ENCODE results near the gene BAZ1A. TPM values are rescaled to one million over a fixed set of nuclear protein-coding genes. Genes with fewer than 3 reads are reported as not detected.

Gene BAZ1A
- total and polyA plus RNA-seq, 2 donors (not counting 1 experiment from before 2014, with no cell fraction given) = 18.8 to 36.8 TPM

DNA sequence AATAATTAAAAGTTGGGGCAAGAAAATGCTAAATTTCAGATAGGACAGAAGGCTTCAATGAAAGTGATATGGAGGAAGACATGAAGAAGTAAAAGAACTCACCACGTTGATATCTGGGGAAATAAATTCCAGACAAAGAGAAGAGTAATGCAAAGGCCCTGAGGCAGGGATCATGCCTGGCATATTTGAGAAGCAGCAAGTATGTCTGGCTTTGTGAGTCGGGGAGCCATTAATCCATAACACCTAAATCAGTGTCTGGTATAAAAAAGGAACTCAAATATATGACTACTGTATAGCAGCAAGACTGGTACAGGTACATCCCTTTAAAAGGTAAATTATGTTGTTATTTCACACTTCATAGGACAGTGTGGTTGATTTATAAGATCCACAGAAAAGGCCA, 16.4 kb downstream of the BAZ1A start:
- peaks cover 7 to 8% of the 10 kb centered on the region in 2 donors for H3K4me1 ChIP-seq (ENCODE audit: control insufficient read depth in 2 of 2, insufficient read depth in 2 of 2, low read length in 2 of 2)
- peaks cover 18% of the 10 kb centered on the region for H4K20me1 ChIP-seq (ENCODE audit: control insufficient read depth, insufficient read depth, low read length, poor library complexity, severe bottlenecking)
- H3K9me3 ChIP-seq (ENCODE audit: control extremely low read depth in 1 of 3, control insufficient read depth in 2 of 3, insufficient read depth in 1 of 3, low read length in 2 of 3) = peaks cover 0 to 4% (median 0%) of the 10 kb centered on the region in 3 donors
- TF ChIP-seq, protein P1, sequence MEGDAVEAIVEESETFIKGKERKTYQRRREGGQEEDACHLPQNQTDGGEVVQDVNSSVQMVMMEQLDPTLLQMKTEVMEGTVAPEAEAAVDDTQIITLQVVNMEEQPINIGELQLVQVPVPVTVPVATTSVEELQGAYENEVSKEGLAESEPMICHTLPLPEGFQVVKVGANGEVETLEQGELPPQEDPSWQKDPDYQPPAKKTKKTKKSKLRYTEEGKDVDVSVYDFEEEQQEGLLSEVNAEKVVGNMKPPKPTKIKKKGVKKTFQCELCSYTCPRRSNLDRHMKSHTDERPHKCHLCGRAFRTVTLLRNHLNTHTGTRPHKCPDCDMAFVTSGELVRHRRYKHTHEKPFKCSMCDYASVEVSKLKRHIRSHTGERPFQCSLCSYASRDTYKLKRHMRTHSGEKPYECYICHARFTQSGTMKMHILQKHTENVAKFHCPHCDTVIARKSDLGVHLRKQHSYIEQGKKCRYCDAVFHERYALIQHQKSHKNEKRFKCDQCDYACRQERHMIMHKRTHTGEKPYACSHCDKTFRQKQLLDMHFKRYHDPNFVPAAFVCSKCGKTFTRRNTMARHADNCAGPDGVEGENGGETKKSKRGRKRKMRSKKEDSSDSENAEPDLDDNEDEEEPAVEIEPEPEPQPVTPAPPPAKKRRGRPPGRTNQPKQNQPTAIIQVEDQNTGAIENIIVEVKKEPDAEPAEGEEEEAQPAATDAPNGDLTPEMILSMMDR (IDR thresholded peaks at IDR 0.05) = no peak
- no peak for TF ChIP-seq EZH2 (IDR thresholded peaks at IDR 0.05; ENCODE audit: borderline replicate concordance, insufficient read depth, low read depth, low read length, poor library complexity, severe bottlenecking)
- Mint-ChIP-seq H3K4me1 (peaks cover 11% of the 10 kb centered on the region), H3K4me3 (no peak overlapping the region), H3K27ac (peak overlapping the region; percentile 41), H3K27me3 (no peaks in the 10 kb centered on the region), H3K9me3 (ENCODE audit: insufficient read depth) (no peaks in the 10 kb centered on the region)
- H3K4me3 ChIP-seq (ENCODE audit: control extremely low read depth in 1 of 5, extremely low read depth in 1 of 5, insufficient read depth in 1 of 5, low read depth in 2 of 5, low read length in 4 of 5) = no peak overlapping the region
- ATAC-seq (ENCODE audit: low read depth) = no peak
- ChIA-PET POLR2A (interaction anchor here (0.8 kb wide), 1 partner anchor 26 kb away, joined by 7 read pairs; no protein-coding TSS in a partner anchor), CTCF (no interaction called here)
- DNase-seq = no peak
- H2AFZ ChIP-seq (ENCODE audit: insufficient read depth, low read depth, low read length, poor library complexity, severe bottlenecking) = no peak overlapping the region
- H3K27ac ChIP-seq (ENCODE audit: low read length in 2 of 2) = no peak overlapping the region
- intact Hi-C loops (cut with micrococcal nuclease) = no loop called here
- no peak overlapping the region for H3K4me2 ChIP-seq (replicated peaks; ENCODE audit: low read depth, low read length, poor library complexity, severe bottlenecking)
- no CpG with 5 or more reads among the region's 2 CpGs for WGBS (ENCODE audit: insufficient coverage)
- no peak overlapping the region for H3K9ac ChIP-seq (ENCODE audit: low read length)
- peaks cover 11 to 44% of the 10 kb centered on the region in 2 experiments for H3K36me3 ChIP-seq (replicated peaks in 1 of 2; ENCODE audit: control extremely low read depth in 1 of 2, control insufficient read depth in 1 of 2, extremely low read depth in 1 of 2, insufficient read depth in 2 of 2, low read length in 1 of 2)
- H3K79me2 ChIP-seq (ENCODE audit: control insufficient read depth, insufficient read depth, low read length) = peaks cover 74% of the 10 kb centered on the region
- no peaks in the 10 kb centered on the region for H3K27me3 ChIP-seq (replicated peaks in 1 of 4; ENCODE audit: control extremely low read depth in 1 of 4, control insufficient read depth in 3 of 4, insufficient read depth in 4 of 4, low read length in 3 of 4)

DNA sequence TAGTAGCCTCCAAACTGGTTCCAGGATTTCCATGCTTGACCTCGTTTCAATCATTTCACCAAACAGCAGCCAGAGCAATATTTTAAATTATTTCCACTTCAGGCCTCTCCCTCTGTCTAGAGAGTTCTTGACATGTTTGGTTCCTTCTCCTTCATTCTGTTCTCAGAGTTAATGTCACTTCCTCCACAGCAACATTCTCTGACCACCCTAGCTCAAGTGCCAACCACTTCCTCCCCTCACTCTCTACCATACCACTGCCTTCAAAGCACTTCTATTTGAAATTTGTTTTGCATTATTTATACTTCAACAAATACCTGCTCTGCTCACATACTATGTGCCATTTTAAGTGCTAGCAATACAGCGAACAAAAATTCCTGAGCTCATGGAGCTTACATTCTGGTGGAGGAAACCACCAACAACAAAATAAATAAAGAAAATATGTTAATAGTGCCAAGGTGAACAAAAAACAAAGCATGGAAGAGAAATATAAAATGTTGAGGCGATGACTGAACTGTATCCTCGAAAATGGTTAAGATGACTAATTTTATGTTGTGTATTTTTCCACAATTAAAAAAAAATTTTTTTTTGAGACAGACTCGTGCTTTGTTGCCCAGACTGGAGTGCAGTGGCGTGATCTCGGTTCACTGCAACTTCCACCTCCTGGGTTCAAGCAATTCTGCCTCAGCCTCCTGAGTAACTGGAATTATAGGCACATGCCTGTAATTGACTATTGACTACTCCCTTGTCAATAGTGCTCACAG, 17.3 kb downstream of the BAZ1A start:
- 100% methylated on average over 3 of the region's 7 CpGs for WGBS (ENCODE audit: insufficient coverage)
- TF ChIP-seq EZH2 (IDR thresholded peaks at IDR 0.05; ENCODE audit: borderline replicate concordance, insufficient read depth, low read depth, low read length, poor library complexity, severe bottlenecking) = no peak
- TF ChIP-seq, protein P1 (IDR thresholded peaks at IDR 0.05) = no peak
- no peak for ATAC-seq (ENCODE audit: low read depth)
- peaks cover 7 to 8% of the 10 kb centered on the region in 2 donors for H3K4me1 ChIP-seq (ENCODE audit: control insufficient read depth in 2 of 2, insufficient read depth in 2 of 2, low read length in 2 of 2)
- Mint-ChIP-seq H3K27ac (peak overlapping the region; percentile 44), H3K4me1 (peaks cover 11% of the 10 kb centered on the region), H3K27me3 (no peaks in the 10 kb centered on the region), H3K4me3 (no peak overlapping the region), H3K9me3 (ENCODE audit: insufficient read depth) (no peaks in the 10 kb centered on the region)
- no peaks in the 10 kb centered on the region for H3K27me3 ChIP-seq (replicated peaks in 1 of 4; ENCODE audit: control extremely low read depth in 1 of 4, control insufficient read depth in 3 of 4, insufficient read depth in 4 of 4, low read length in 3 of 4)
- no peak overlapping the region for H3K4me3 ChIP-seq (ENCODE audit: control extremely low read depth in 1 of 5, extremely low read depth in 1 of 5, insufficient read depth in 1 of 5, low read depth in 2 of 5, low read length in 4 of 5)
- peaks cover 11 to 52% of the 10 kb centered on the region in 2 experiments for H3K36me3 ChIP-seq (replicated peaks in 1 of 2; ENCODE audit: control extremely low read depth in 1 of 2, control insufficient read depth in 1 of 2, extremely low read depth in 1 of 2, insufficient read depth in 2 of 2, low read length in 1 of 2)
- intact Hi-C loops (cut with micrococcal nuclease) = no loop called here
- no peak overlapping the region for H3K4me2 ChIP-seq (replicated peaks; ENCODE audit: low read depth, low read length, poor library complexity, severe bottlenecking)
- no peak for DNase-seq
- peaks cover 0 to 4% (median 0%) of the 10 kb centered on the region in 3 donors for H3K9me3 ChIP-seq (ENCODE audit: control extremely low read depth in 1 of 3, control insufficient read depth in 2 of 3, insufficient read depth in 1 of 3, low read length in 2 of 3)
- H2AFZ ChIP-seq (ENCODE audit: insufficient read depth, low read depth, low read length, poor library complexity, severe bottlenecking) = no peak overlapping the region
- CTCF ChIA-PET = no interaction called here
- H3K79me2 ChIP-seq (ENCODE audit: control insufficient read depth, insufficient read depth, low read length) = peaks cover 72% of the 10 kb centered on the region
- POLR2A ChIA-PET = no interaction called here
- peak overlapping the region in 1 of 2 donors; percentile 21 for H3K27ac ChIP-seq (ENCODE audit: low read length in 2 of 2)
- H3K9ac ChIP-seq (ENCODE audit: low read length) = no peak overlapping the region
- peaks cover 18% of the 10 kb centered on the region for H4K20me1 ChIP-seq (ENCODE audit: control insufficient read depth, insufficient read depth, low read length, poor library complexity, severe bottlenecking)
